ENCODE data around the gene C1QA. TPM values are rescaled to one million over a fixed set of nuclear protein-coding genes. Genes with fewer than 3 reads are reported as not detected.
A peak's percentile ranks its signal among the peaks of the same experiment; 100 is the strongest.

C1QA gene
- total and polyA plus RNA-seq, 4 experiments from 2014 or later = 1.2 to 2.2 TPM; not detected in 2

DNA sequence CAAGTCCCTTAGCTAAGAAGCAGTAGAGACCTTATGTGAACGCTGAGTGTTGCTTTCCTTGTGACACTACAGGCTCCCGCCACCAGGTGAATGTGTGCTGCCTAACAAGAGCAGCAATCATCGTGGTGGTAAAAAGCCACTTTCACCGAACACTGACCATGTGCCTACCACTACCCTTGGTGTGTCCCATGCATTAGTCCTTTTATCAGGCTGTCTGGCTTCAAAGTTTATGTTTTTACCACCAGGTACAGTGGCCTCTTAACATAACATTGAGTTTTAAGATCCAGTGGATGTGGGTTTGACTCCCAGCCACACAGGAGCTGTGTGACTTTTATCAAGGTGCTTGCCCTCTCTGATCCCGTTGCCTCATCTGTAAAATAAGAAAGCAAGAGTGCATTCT, 18.3 kb downstream of the C1QA start:
- no peaks in the 10 kb centered on the region for H3K4me1 ChIP-seq (ENCODE audit: insufficient read depth, low read length)
- H3K9me3 ChIP-seq (ENCODE audit: control insufficient read depth in 1 of 2, low read length in 2 of 2) = no peaks in the 10 kb centered on the region
- H3K9me3 Mint-ChIP-seq = peaks cover 0 to 4% (median 0%) of the 10 kb centered on the region in 8 donors
- POLR2A ChIA-PET (ENCODE audit: partially characterized antibody) = no interaction called here
- no peaks in the 10 kb centered on the region for H3K36me3 Mint-ChIP-seq
- DNase-seq = no peak
- H3K4me3 ChIP-seq (ENCODE audit: low read length in 2 of 2) = no peak overlapping the region
- no peak overlapping the region for H3K27ac ChIP-seq (ENCODE audit: low read depth, low read length)
- H3K4me3 Mint-ChIP-seq = no peak overlapping the region
- no peaks in the 10 kb centered on the region for H3K27me3 ChIP-seq (ENCODE audit: insufficient read depth, low read length)
- H3K4me1 Mint-ChIP-seq = no peaks in the 10 kb centered on the region
- intact Hi-C loops (cut with micrococcal nuclease) = no loop called here
- CTCF ChIA-PET (ENCODE audit: partially characterized antibody) = no interaction called here
- H3K36me3 ChIP-seq (ENCODE audit: insufficient read depth, low read length) = no peaks in the 10 kb centered on the region
- no peak overlapping the region for H3K27ac Mint-ChIP-seq
- peaks cover 16 to 19% of the 10 kb centered on the region in 2 donors for H3K27me3 Mint-ChIP-seq

GRCh38 chr1:22658385-22659163, 22.1 kb downstream of the C1QA start:
- no peaks in the 10 kb centered on the region for H3K9me3 ChIP-seq (ENCODE audit: control insufficient read depth in 1 of 2, low read length in 2 of 2)
- no peaks in the 10 kb centered on the region for H3K27me3 ChIP-seq (ENCODE audit: insufficient read depth, low read length)
- no peak overlapping the region for H3K27ac ChIP-seq (ENCODE audit: low read depth, low read length)
- H3K4me3 ChIP-seq (ENCODE audit: low read length in 2 of 2) = no peak overlapping the region
- H3K27ac Mint-ChIP-seq = peak overlapping the region in 1 of 7 donors; percentile 56
- ChIA-PET POLR2A (ENCODE audit: partially characterized antibody) (no interaction called here), CTCF (ENCODE audit: partially characterized antibody) (no interaction called here)
- H3K4me1 ChIP-seq (ENCODE audit: insufficient read depth, low read length) = no peaks in the 10 kb centered on the region
- no peaks in the 10 kb centered on the region for H3K36me3 Mint-ChIP-seq
- H3K36me3 ChIP-seq (ENCODE audit: insufficient read depth, low read length) = no peaks in the 10 kb centered on the region
- H3K4me3 Mint-ChIP-seq = no peak overlapping the region
- peaks cover 0 to 4% (median 0%) of the 10 kb centered on the region in 8 donors for H3K9me3 Mint-ChIP-seq
- intact Hi-C loops (cut with micrococcal nuclease) = no loop called here
- no peaks in the 10 kb centered on the region for H3K4me1 Mint-ChIP-seq
- no peak for DNase-seq
- H3K27me3 Mint-ChIP-seq = peaks cover 11 to 21% of the 10 kb centered on the region in 2 donors

DNA sequence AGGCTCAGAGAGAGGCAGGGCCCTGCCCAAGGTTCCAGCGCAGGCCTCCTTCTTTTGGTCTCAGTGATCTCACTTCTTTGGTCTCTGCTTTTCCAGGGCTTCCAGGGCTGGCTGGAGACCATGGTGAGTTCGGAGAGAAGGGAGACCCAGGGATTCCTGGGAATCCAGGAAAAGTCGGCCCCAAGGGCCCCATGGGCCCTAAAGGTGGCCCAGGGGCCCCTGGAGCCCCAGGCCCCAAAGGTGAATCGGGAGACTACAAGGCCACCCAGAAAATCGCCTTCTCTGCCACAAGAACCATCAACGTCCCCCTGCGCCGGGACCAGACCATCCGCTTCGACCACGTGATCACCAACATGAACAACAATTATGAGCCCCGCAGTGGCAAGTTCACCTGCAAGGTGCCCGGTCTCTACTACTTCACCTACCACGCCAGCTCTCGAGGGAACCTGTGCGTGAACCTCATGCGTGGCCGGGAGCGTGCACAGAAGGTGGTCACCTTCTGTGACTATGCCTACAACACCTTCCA, 24.4 kb downstream of the C1QA start:
- Histone ChIP-seq H3K9me3 (ENCODE audit: control insufficient read depth in 1 of 2, low read length in 2 of 2) (no peaks in the 10 kb centered on the region), H3K4me3 (ENCODE audit: low read length in 2 of 2) (no peak overlapping the region), H3K4me1 (ENCODE audit: insufficient read depth, low read length) (no peaks in the 10 kb centered on the region), H3K27me3 (ENCODE audit: insufficient read depth, low read length) (no peaks in the 10 kb centered on the region), H3K27ac (ENCODE audit: low read depth, low read length) (no peak overlapping the region), H3K36me3 (ENCODE audit: insufficient read depth, low read length) (no peaks in the 10 kb centered on the region)
- H3K4me3 Mint-ChIP-seq = no peak overlapping the region
- DNase-seq = no peak
- no peak overlapping the region for H3K27ac Mint-ChIP-seq
- no peaks in the 10 kb centered on the region for H3K4me1 Mint-ChIP-seq
- peaks cover 0 to 4% (median 0%) of the 10 kb centered on the region in 8 donors for H3K9me3 Mint-ChIP-seq
- intact Hi-C loops (cut with micrococcal nuclease) = no loop called here
- peaks cover 18 to 26% of the 10 kb centered on the region in 2 donors for H3K27me3 Mint-ChIP-seq
- no peaks in the 10 kb centered on the region for H3K36me3 Mint-ChIP-seq
- CTCF ChIA-PET (ENCODE audit: partially characterized antibody) = no interaction called here
- POLR2A ChIA-PET (ENCODE audit: partially characterized antibody) = no interaction called here

DNA sequence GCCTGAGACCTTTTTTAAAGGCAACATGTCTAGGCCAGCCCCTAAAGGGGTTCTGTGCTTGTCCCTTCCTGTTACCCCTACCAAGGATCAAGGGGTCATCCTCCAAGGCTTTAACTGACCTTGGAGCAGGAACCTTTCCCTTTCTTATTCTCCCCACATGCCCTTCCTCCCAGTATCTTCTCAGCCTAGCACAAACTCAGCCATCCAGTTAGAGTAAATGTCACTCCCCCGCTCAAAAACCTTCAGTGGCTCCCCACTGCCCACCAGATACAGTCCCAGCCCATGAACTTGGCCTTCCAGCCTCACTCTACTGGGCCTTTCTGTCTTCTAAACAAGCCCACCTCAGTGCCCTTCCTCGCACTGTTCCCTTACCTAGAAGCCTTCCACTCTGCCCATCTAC, 25.5 kb downstream of the C1QA start:
- no peaks in the 10 kb centered on the region for H3K9me3 ChIP-seq (ENCODE audit: control insufficient read depth in 1 of 2, low read length in 2 of 2)
- no peak overlapping the region for H3K4me3 ChIP-seq (ENCODE audit: low read length in 2 of 2)
- POLR2A ChIA-PET (ENCODE audit: partially characterized antibody) = no interaction called here
- Mint-ChIP-seq H3K27me3 (peaks cover 11 to 26% of the 10 kb centered on the region in 2 donors), H3K4me1 (no peaks in the 10 kb centered on the region), H3K9me3 (peaks cover 0 to 4% (median 0%) of the 10 kb centered on the region in 8 donors), H3K4me3 (no peak overlapping the region), H3K27ac (no peak overlapping the region), H3K36me3 (no peaks in the 10 kb centered on the region)
- no peaks in the 10 kb centered on the region for H3K4me1 ChIP-seq (ENCODE audit: insufficient read depth, low read length)
- H3K27ac ChIP-seq (ENCODE audit: low read depth, low read length) = no peak overlapping the region
- intact Hi-C loops (cut with micrococcal nuclease) = no loop called here
- DNase-seq = no peak
- CTCF ChIA-PET (ENCODE audit: partially characterized antibody) = no interaction called here
- H3K36me3 ChIP-seq (ENCODE audit: insufficient read depth, low read length) = no peaks in the 10 kb centered on the region
- no peaks in the 10 kb centered on the region for H3K27me3 ChIP-seq (ENCODE audit: insufficient read depth, low read length)

DNA sequence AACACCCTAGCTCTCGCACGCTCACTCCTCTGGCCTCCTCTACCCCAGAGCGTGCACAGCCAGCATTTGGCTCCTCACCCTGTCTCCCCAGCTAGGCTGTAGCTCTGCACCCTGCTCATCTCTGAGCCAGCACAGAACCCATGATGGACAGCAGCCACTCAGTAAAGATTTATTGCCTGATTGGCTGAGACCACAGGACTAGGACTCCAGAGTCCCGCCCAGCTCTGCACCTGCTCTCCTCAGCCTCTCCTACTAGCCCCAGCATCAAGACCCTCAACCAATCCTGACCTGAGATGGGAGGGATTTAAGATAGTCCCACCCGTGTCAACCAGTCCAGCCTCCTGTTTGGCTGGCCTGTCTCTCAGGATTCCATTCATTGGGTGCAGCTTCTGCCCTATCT, 25.9 kb downstream of the C1QA start:
- Histone ChIP-seq H3K27me3 (ENCODE audit: insufficient read depth, low read length) (no peaks in the 10 kb centered on the region), H3K4me1 (ENCODE audit: insufficient read depth, low read length) (no peaks in the 10 kb centered on the region), H3K9me3 (ENCODE audit: control insufficient read depth in 1 of 2, low read length in 2 of 2) (no peaks in the 10 kb centered on the region), H3K4me3 (ENCODE audit: low read length in 2 of 2) (no peak overlapping the region), H3K27ac (ENCODE audit: low read depth, low read length) (no peak overlapping the region), H3K36me3 (ENCODE audit: insufficient read depth, low read length) (no peaks in the 10 kb centered on the region)
- intact Hi-C loops (cut with micrococcal nuclease) = no loop called here
- CTCF ChIA-PET (ENCODE audit: partially characterized antibody) = no interaction called here
- POLR2A ChIA-PET (ENCODE audit: partially characterized antibody) = no interaction called here
- Mint-ChIP-seq H3K36me3 (no peaks in the 10 kb centered on the region), H3K27ac (no peak overlapping the region), H3K27me3 (peaks cover 11 to 27% of the 10 kb centered on the region in 2 donors), H3K4me3 (peak overlapping the region in 1 of 8 donors; percentile 1), H3K9me3 (peaks cover 0 to 4% (median 0%) of the 10 kb centered on the region in 8 donors), H3K4me1 (no peaks in the 10 kb centered on the region)
- no peak for DNase-seq

GRCh38 chr1:22662986-22663408, 26.6 kb downstream of the C1QA start:
- H3K4me3 ChIP-seq (ENCODE audit: low read length in 2 of 2) = no peak overlapping the region
- peaks cover 11 to 29% of the 10 kb centered on the region in 2 donors for H3K27me3 Mint-ChIP-seq
- no peaks in the 10 kb centered on the region for H3K36me3 Mint-ChIP-seq
- no peaks in the 10 kb centered on the region for H3K4me1 ChIP-seq (ENCODE audit: insufficient read depth, low read length)
- no peaks in the 10 kb centered on the region for H3K27me3 ChIP-seq (ENCODE audit: insufficient read depth, low read length)
- H3K4me3 Mint-ChIP-seq = no peak overlapping the region
- CTCF ChIA-PET (ENCODE audit: partially characterized antibody) = no interaction called here
- POLR2A ChIA-PET (ENCODE audit: partially characterized antibody) = no interaction called here
- H3K27ac Mint-ChIP-seq = no peak overlapping the region
- H3K9me3 ChIP-seq (ENCODE audit: control insufficient read depth in 1 of 2, low read length in 2 of 2) = no peaks in the 10 kb centered on the region
- no peaks in the 10 kb centered on the region for H3K4me1 Mint-ChIP-seq
- no peaks in the 10 kb centered on the region for H3K36me3 ChIP-seq (ENCODE audit: insufficient read depth, low read length)
- no peak for DNase-seq
- no peak overlapping the region for H3K27ac ChIP-seq (ENCODE audit: low read depth, low read length)
- intact Hi-C loops (cut with micrococcal nuclease) = no loop called here
- H3K9me3 Mint-ChIP-seq = peaks cover 0 to 4% (median 0%) of the 10 kb centered on the region in 8 donors

- H3K27me3 Mint-ChIP-seq = peaks cover 16 to 29% of the 10 kb centered on the region in 2 donors
- Histone ChIP-seq H3K27me3 (ENCODE audit: insufficient read depth, low read length) (no peaks in the 10 kb centered on the region), H3K4me3 (ENCODE audit: low read length in 2 of 2) (no peak overlapping the region), H3K36me3 (ENCODE audit: insufficient read depth, low read length) (no peaks in the 10 kb centered on the region), H3K9me3 (ENCODE audit: control insufficient read depth in 1 of 2, low read length in 2 of 2) (no peaks in the 10 kb centered on the region), H3K4me1 (ENCODE audit: insufficient read depth, low read length) (no peaks in the 10 kb centered on the region), H3K27ac (ENCODE audit: low read depth, low read length) (no peak overlapping the region)
- no peak overlapping the region for H3K4me3 Mint-ChIP-seq
- ChIA-PET POLR2A (ENCODE audit: partially characterized antibody) (no interaction called here), CTCF (ENCODE audit: partially characterized antibody) (no interaction called here)
- no peak overlapping the region for H3K27ac Mint-ChIP-seq
- no peaks in the 10 kb centered on the region for H3K36me3 Mint-ChIP-seq
- no peaks in the 10 kb centered on the region for H3K4me1 Mint-ChIP-seq
- no peaks in the 10 kb centered on the region for H3K9me3 Mint-ChIP-seq
- intact Hi-C loops (cut with micrococcal nuclease) = no loop called here
- no peak for DNase-seq
Measured at GRCh38 chr1:22665752-22666151, 29.3 kb downstream of the C1QA start.
